Stomach (tissue), 9 donors: ENCODE measurements around the gene BHLHE23. TPM values are rescaled to one million over a fixed set of nuclear protein-coding genes. Genes with fewer than 3 reads are reported as not detected.

Experiments
- DNase-seq, 2 donors: peaks; one replicate each; pipeline versions ENCODE4 v3.0.0 to v3.0.0-alpha.2; 2013 to 2019
- H3K27ac ChIP-seq, 5 donors: fragments of 200-600 bp in 4 of 5; sonication (generic) in 4 of 5; one replicate each; pipeline ENCODE4 v1.5.1; 2013 to 2019; ENCODE audit warnings: mild to moderate bottlenecking in 1 of 5, moderate library complexity in 1 of 5
- H3K27me3 ChIP-seq, 3 donors: fragments of 200-600 bp; sonication (generic); one replicate each; pipeline ENCODE4 v1.5.1; 2017 to 2019; ENCODE audit warnings: mixed run types in 1 of 3
- H3K36me3 ChIP-seq, 4 donors: fragments of 200-600 bp; sonication (generic); 1 replicate in 3 of 4; 2 replicates in 1 of 4; pipeline ENCODE4 v1.5.1; 2016 to 2019
- H3K4me1 ChIP-seq, 4 donors: fragments of 200-600 bp; sonication (generic); one replicate each; pipeline ENCODE4 v1.5.1; 2016 to 2019
- H3K4me3 ChIP-seq, 4 donors: fragments of 200-600 bp; sonication (generic) in 3 of 4; one replicate each; pipeline ENCODE4 v1.5.1; 2016 to 2019; ENCODE audit warnings: mild to moderate bottlenecking in 1 of 4
- H3K9me3 ChIP-seq, 4 donors: fragments of 200-600 bp; sonication (generic); one replicate each; pipeline ENCODE4 v1.5.1; 2016 to 2019
- CTCF ChIP-seq, 7 experiments: fragments of 450-650 bp in 4 of 7; fragments of 200-600 bp in 3 of 7; sonication (generic) in 3 of 7; IDR thresholded peaks; one replicate each; pipeline ENCODE4 v1.5.1; 2016 to 2019; ENCODE audit warnings: antibody characterized with exemption in 7 of 7, control low read depth in 2 of 7, mild to moderate bottlenecking in 1 of 7
- EP300 ChIP-seq: sonication (generic); formaldehyde crosslinking; IDR thresholded peaks from one replicate; pipeline ENCODE4 v1.6.1; 2017; ENCODE audit warnings: antibody characterized with exemption
- POLR2A ChIP-seq, 4 donors: fragments of 450-650 bp; IDR thresholded peaks; one replicate each; pipeline ENCODE4 v1.6.1; 2016; ENCODE audit warnings: antibody characterized with exemption in 4 of 4, control low read depth in 2 of 4, mild to moderate bottlenecking in 1 of 4, moderate library complexity in 1 of 4
- POLR2AphosphoS5 ChIP-seq, 3 donors: sonication (generic); formaldehyde crosslinking; IDR thresholded peaks; one replicate each; pipeline ENCODE4 v1.6.1; 2016; ENCODE audit warnings: antibody characterized with exemption in 3 of 3
- WGBS, 5 donors: extraction: QIAGEN DNeasy Blood & Tissue Kit in 3 of 5; methylation state at CpG; one replicate each; pipeline versions ENCODE4 v1.1.5 to v1.1.7; 2013 to 2018; 5-methylcytosine and 5-hydroxymethylcytosine counted together
- intact Hi-C: fragments of 100-400 bp; cut with DNase I; formaldehyde crosslinking; loops from one replicate; pipeline ENCODE4 v1.15.1; 2023; ENCODE audit warnings: low total_unique reads
- polyA plus RNA-seq, 3 donors: library from polyadenylated mRNA; stranded (reverse); fragments of 200-250 nt; gene quantifications; one replicate each; pipeline ENCODE4 v1.2.3, GENCODE V29; 2013
- total RNA-seq, 5 donors: library from RNA; depleted of rRNA; stranded (reverse); fragments of >200 nt; gene quantifications; one replicate each; pipeline versions ENCODE4 v1.1.0 to v1.2.3, GENCODE V29; 2014 to 2016
- donor health status: healthy with polysubstance abuse.
- donor health status: Bipolar disorder and iron deficiency.
- donor health status: healthy.

Gene BHLHE23
- total and polyA plus RNA-seq, 8 donors, result 0.55 TPM; not detected in 7

- DNase-seq, result no peak
- Histone ChIP-seq H3K4me1 (no peaks in the 10 kb centered on the region), H3K27me3 (peaks cover 5 to 98% (median 59%) of the 10 kb centered on the region in 3 donors), H3K36me3 (no peaks in the 10 kb centered on the region), H3K4me3 (no peak overlapping the region), H3K27ac (no peak overlapping the region), H3K9me3 (peaks cover 0 to 7% (median 0%) of the 10 kb centered on the region in 4 donors)
- no peak for TF ChIP-seq POLR2AphosphoS5 (IDR thresholded peaks at IDR 0.05)
- TF ChIP-seq EP300, result no peak
- TF ChIP-seq POLR2A (IDR thresholded peaks at IDR 0.05), result no peak
- no peak for TF ChIP-seq CTCF (IDR thresholded peaks at IDR 0.05)
- 82 to 91% (median 86%) methylated on average over 10 to 14 of the region's 14 CpGs for WGBS, 5 donors
- intact Hi-C loops, result no loop called here
These were observed 10.2 kb downstream of the BHLHE23 start for GRCh38 chr20:62996596-62996982.

GRCh38 chr20:62995898-62996595 is 10.7 kb downstream of the BHLHE23 start:
- TF ChIP-seq POLR2AphosphoS5 (IDR thresholded peaks at IDR 0.05) (no peak), EP300 (no peak), POLR2A (IDR thresholded peaks at IDR 0.05) (no peak)
- H3K4me1 ChIP-seq, result no peaks in the 10 kb centered on the region
- no peaks in the 10 kb centered on the region for H3K36me3 ChIP-seq
- H3K27me3 ChIP-seq, result peaks cover 5 to 98% (median 58%) of the 10 kb centered on the region in 3 donors
- peaks cover 0 to 7% (median 0%) of the 10 kb centered on the region in 4 donors for H3K9me3 ChIP-seq
- 63 to 73% (median 69%) methylated on average over 19 to 25 of the region's 25 CpGs for WGBS, 5 donors
- H3K27ac ChIP-seq, result no peak overlapping the region
- no peak for DNase-seq
- intact Hi-C loops, result no loop called here
- no peak overlapping the region for H3K4me3 ChIP-seq

- Histone ChIP-seq H3K9me3 (peaks cover 0 to 7% (median 0%) of the 10 kb centered on the region in 4 donors), H3K4me1 (no peaks in the 10 kb centered on the region), H3K36me3 (no peaks in the 10 kb centered on the region), H3K27me3 (peaks cover 5 to 98% (median 62%) of the 10 kb centered on the region in 3 donors), H3K4me3 (no peak overlapping the region), H3K27ac (no peak overlapping the region)
- TF ChIP-seq CTCF (IDR thresholded peaks at IDR 0.05), result no peak
- no peak for TF ChIP-seq POLR2AphosphoS5 (IDR thresholded peaks at IDR 0.05)
- TF ChIP-seq EP300, result no peak
- TF ChIP-seq POLR2A (IDR thresholded peaks at IDR 0.05), result no peak
- no peak for DNase-seq
- intact Hi-C loops, result no loop called here
- 59 to 73% (median 68%) methylated on average over 11 of the region's 11 CpGs for WGBS, 5 donors
These were observed 11.3 kb downstream of the BHLHE23 start for GRCh38 chr20:62995481-62995880.

- H3K36me3 ChIP-seq, result no peaks in the 10 kb centered on the region
- TF ChIP-seq POLR2AphosphoS5 (IDR thresholded peaks at IDR 0.05), result no peak
- TF ChIP-seq EP300, result no peak
- no peak for TF ChIP-seq CTCF (IDR thresholded peaks at IDR 0.05)
- no peak for TF ChIP-seq POLR2A (IDR thresholded peaks at IDR 0.05)
- no peak overlapping the region for H3K27ac ChIP-seq
- intact Hi-C loops, result no loop called here
- no peak for DNase-seq
- 75 to 78% (median 76%) methylated on average over 19 of the region's 19 CpGs for WGBS, 5 donors
- H3K4me3 ChIP-seq, result no peak overlapping the region
- H3K4me1 ChIP-seq, result no peaks in the 10 kb centered on the region
- peaks cover 0 to 7% (median 0%) of the 10 kb centered on the region in 4 donors for H3K9me3 ChIP-seq
- H3K27me3 ChIP-seq, result peaks cover 3 to 97% (median 60%) of the 10 kb centered on the region in 3 donors
These were observed 11.9 kb downstream of the BHLHE23 start for GRCh38 chr20:62994869-62995281.
